ENCODE data around the gene S100Z.

S100Z gene

GRCh38 chr5:76954383-76954763 is 104.6 kb downstream of the S100Z start:
- no peak for DNase-seq

GRCh38 chr5:76956033-76956432 is 106.2 kb downstream of the S100Z start:
- no peak for DNase-seq

GRCh38 chr5:76958991-76959767 is 109.4 kb downstream of the S100Z start:
- peak; percentile 62 for DNase-seq

GRCh38 chr5:76960004-76960625 is 110.3 kb downstream of the S100Z start:
- DNase-seq, result no peak

- DNase-seq, result no peak
These were observed 114.2 kb downstream of the S100Z start for GRCh38 chr5:76964060-76964459.
